HG03558 (cell line): ENCODE data around the gene ARL14EPL.
"Not testable (repeated sequence)": the region's sequence is repeated elsewhere in the genome, so short reads cannot be mapped to it uniquely, and the experiment has no call there.

Source experiments
- ATAC-seq: cut with Tn5 transposase; IDR thresholded peaks from one replicate; pipeline ENCODE4 v1.9.1; 2021; ENCODE audit warnings: moderate number of reproducible peaks; ENCODE audit not compliant: unreplicated experiment; ENCODE audit errors: extremely low read depth

ARL14EPL gene

GRCh38 chr5:116045821-116046220, 13.5 kb downstream of the ARL14EPL start:
- ATAC-seq: no peak

- no peak for ATAC-seq
Observed at GRCh38 chr5:116046261-116046660, 14.0 kb downstream of the ARL14EPL start.

GRCh38 chr5:116046823-116047222, 14.6 kb downstream of the ARL14EPL start:
- no peak for ATAC-seq

- no peak for ATAC-seq
Observed at GRCh38 chr5:116058346-116058936, 26.2 kb downstream of the ARL14EPL start.

GRCh38 chr5:116062352-116062751, 30.1 kb downstream of the ARL14EPL start:
- ATAC-seq: no peak

GRCh38 chr5:116063950-116064349, 31.7 kb downstream of the ARL14EPL start:
- ATAC-seq: no peak

- no peak for ATAC-seq
Observed at GRCh38 chr5:116068028-116068632, 35.9 kb downstream of the ARL14EPL start.

GRCh38 chr5:116071211-116071610, 38.9 kb downstream of the ARL14EPL start:
- no peak for ATAC-seq

- ATAC-seq: no peak
Observed at GRCh38 chr5:116075191-116075831, 43.0 kb downstream of the ARL14EPL start.

GRCh38 chr5:116076496-116076895, 44.2 kb downstream of the ARL14EPL start:
- peak; percentile 98 for ATAC-seq

- ATAC-seq: no peak
Observed at GRCh38 chr5:116078199-116078598, 45.9 kb downstream of the ARL14EPL start.

- ATAC-seq: peak; percentile 21
Observed at GRCh38 chr5:116084287-116084691, 52.0 kb downstream of the ARL14EPL start.

- peak; percentile 76 for ATAC-seq
Observed at GRCh38 chr5:116084871-116085715, 52.8 kb downstream of the ARL14EPL start, which contains the start of gene COMMD10. COMMD10 (plus strand) TSS chr5:116085025.

GRCh38 chr5:116086309-116086708, 54.0 kb downstream of the ARL14EPL start:
- not testable (repeated sequence) for ATAC-seq

GRCh38 chr5:116088062-116088461, 55.8 kb downstream of the ARL14EPL start:
- ATAC-seq: no peak

GRCh38 chr5:116090302-116090701, 58.0 kb downstream of the ARL14EPL start:
- ATAC-seq: no peak

GRCh38 chr5:116091416-116091815, 59.1 kb downstream of the ARL14EPL start:
- ATAC-seq: no peak

- no peak for ATAC-seq
Observed at GRCh38 chr5:116097301-116097700, 65.0 kb downstream of the ARL14EPL start.

GRCh38 chr5:116098998-116099397, 66.7 kb downstream of the ARL14EPL start:
- ATAC-seq: no peak

- ATAC-seq: not testable (repeated sequence)
Observed at GRCh38 chr5:116104941-116105340, 72.7 kb downstream of the ARL14EPL start.
